HEK293 (cell line): ENCODE data around the gene TRAF3.
"Not testable (repeated sequence)": the region's sequence is repeated elsewhere in the genome, so short reads cannot be mapped to it uniquely, and the experiment has no call there.

Experiments used
- CTCF ChIP-seq: fragments of 450-650 bp; formaldehyde crosslinking; IDR thresholded peaks from 2 replicates; pipeline ENCODE4 v1.5.1; 2016; ENCODE audit warnings: missing biosample characterization, missing genetic modification characterization
- GLI2 ChIP-seq: fragments of 450-650 bp; formaldehyde crosslinking; IDR thresholded peaks from 2 replicates; pipeline ENCODE4; 2017; ENCODE audit warnings: missing biosample characterization, missing genetic modification characterization, low read depth, borderline replicate concordance
- KLF9 ChIP-seq: fragments of 450-650 bp; formaldehyde crosslinking; IDR thresholded peaks from 2 replicates; pipeline ENCODE4 v1.5.1; 2016; ENCODE audit warnings: missing biosample characterization, missing genetic modification characterization, low read depth
- SETDB1 ChIP-seq: IDR thresholded peaks from one replicate; pipeline ENCODE4 v1.6.1; 2017; ENCODE audit warnings: mild to moderate bottlenecking, low read length, moderate library complexity, mixed read lengths; ENCODE audit not compliant: insufficient read length
- SP7 ChIP-seq: fragments of 450-650 bp; formaldehyde crosslinking; IDR thresholded peaks from 2 replicates; pipeline ENCODE4 v1.5.1; 2016; ENCODE audit warnings: missing biosample characterization, missing genetic modification characterization
- YY1 ChIP-seq: fragments of 450-650 bp; formaldehyde crosslinking; IDR thresholded peaks from 2 replicates; pipeline ENCODE4 v1.5.1; 2018; ENCODE audit warnings: missing biosample characterization, missing genetic modification characterization
- ZNF274 ChIP-seq, 2 experiments: fragments of 200-500 bp in 1 of 2; fragments of 450-650 bp in 1 of 2; sonication (Bioruptor generic) in 1 of 2; formaldehyde crosslinking in 1 of 2; IDR thresholded peaks; 2 replicates each; pipeline versions ENCODE4 v1.5.1 to v1.6.1; 2014 to 2016; ENCODE audit warnings: borderline replicate concordance in 1 of 2, inconsistent platforms in 1 of 2, low read length in 1 of 2, missing biosample characterization in 1 of 2, missing genetic modification characterization in 1 of 2
- ZNF292 ChIP-seq: fragments of 450-650 bp; formaldehyde crosslinking; IDR thresholded peaks from 2 replicates; pipeline ENCODE4 v1.5.1; 2016; ENCODE audit warnings: low read depth, missing biosample characterization, missing genetic modification characterization, borderline replicate concordance
- ZNF391 ChIP-seq: fragments of 450-650 bp; formaldehyde crosslinking; IDR thresholded peaks from 2 replicates; pipeline ENCODE4 v1.5.1; 2016; ENCODE audit warnings: low read depth, missing biosample characterization, missing genetic modification characterization, borderline replicate concordance
- ZNF530 ChIP-seq: fragments of 450-650 bp; formaldehyde crosslinking; IDR thresholded peaks from 2 replicates; pipeline ENCODE4 v1.5.1; 2016; ENCODE audit warnings: low read depth, missing biosample characterization, missing genetic modification characterization
- ZNF561 ChIP-seq: fragments of 450-650 bp; IDR thresholded peaks from 2 replicates; pipeline ENCODE4 v1.5.1; 2018; ENCODE audit warnings: missing biosample characterization, missing genetic modification characterization, borderline replicate concordance
- ZNF777 ChIP-seq: fragments of 450-650 bp; formaldehyde crosslinking; IDR thresholded peaks from 2 replicates; pipeline ENCODE4 v1.5.1; 2017; ENCODE audit warnings: missing biosample characterization, missing genetic modification characterization, borderline replicate concordance

GRCh38 chr14:102865916-102866315 lies 88.7 kb downstream of the TRAF3 start:
- TF ChIP-seq GLI2; ZNF561 (tag by site-specific recombination); ZNF391 (tag by site-specific recombination); ZNF274 (IDR thresholded peaks at IDR 0.05; ENCODE audit: low read length); ZNF274 (tag by site-specific recombination; IDR thresholded peaks at IDR 0.05; ENCODE audit: borderline replicate concordance); SP7; YY1 (tag by site-specific recombination); ZNF777 (tag by site-specific recombination); SETDB1; ZNF530; ZNF292 (tag by site-specific recombination); KLF9 (tag by site-specific recombination); CTCF (tag by site-specific recombination): not testable (repeated sequence)
